ENCODE data around the gene KIF20B.
A peak's percentile ranks its signal among the peaks of the same experiment; 100 is the strongest.
"Not testable (repeated sequence)": the region's sequence is repeated elsewhere in the genome, so short reads cannot be mapped to it uniquely, and the experiment has no call there.

KIF20B gene

DNA sequence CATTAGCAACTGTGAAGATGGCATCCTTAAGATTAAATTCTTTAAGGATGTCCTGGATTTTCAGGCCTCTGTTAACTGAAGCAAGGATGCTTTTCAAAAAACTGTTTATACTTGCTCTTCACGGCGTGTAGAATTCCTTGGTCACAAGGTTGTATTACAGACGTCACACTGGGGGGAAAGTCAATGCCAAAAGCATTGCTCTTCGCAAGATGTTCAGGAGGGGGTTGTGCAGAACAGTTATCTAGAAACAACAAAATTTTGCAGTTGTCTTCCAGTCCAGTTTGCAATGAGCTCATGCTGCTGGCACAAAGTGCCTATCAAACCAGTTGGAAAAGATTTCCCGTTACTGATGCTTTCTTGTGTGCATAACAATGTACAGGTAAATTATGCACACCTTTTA is 8.2 kb upstream of the KIF20B start:
- DNase-seq, result no peak

DNA sequence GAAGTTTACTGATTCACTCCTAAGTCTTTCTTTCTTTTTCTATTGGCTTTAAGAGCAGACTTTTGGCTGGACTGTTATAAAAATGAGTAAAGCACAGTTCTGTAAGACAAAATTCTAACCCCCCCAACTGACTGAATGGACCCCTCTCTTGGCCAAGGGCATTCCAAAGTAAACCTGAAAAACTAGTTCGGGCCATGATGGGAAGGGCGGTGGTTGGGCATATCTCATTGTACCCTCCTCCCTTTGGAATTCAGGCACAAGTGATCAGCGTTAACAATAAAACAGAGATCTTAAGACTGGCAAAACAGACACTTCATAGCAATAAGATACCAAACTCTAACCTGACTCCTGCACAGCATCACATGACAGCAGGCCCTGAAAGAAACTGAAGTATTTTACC is 6.1 kb upstream of the KIF20B start:
- DNase-seq, result no peak

DNA sequence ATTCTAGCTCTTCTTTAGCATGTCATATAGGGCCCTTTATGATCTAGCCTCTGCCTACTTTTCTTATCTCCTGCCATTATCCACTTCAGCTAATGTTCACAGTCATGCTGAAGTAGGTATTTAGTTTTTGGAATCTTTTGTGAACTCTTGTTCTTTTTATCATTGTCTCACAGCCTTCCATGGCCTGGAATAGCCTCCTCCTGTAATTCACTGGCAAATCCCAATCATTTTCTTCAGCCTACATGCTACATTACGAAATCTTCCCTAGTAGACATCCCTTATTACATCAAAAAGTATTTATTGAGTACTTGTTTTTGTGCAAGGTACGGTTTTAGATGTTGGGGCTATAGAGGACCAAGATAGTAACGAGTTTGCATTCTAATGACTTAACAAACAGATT is 3.4 kb upstream of the KIF20B start:
- no peak for DNase-seq

DNA sequence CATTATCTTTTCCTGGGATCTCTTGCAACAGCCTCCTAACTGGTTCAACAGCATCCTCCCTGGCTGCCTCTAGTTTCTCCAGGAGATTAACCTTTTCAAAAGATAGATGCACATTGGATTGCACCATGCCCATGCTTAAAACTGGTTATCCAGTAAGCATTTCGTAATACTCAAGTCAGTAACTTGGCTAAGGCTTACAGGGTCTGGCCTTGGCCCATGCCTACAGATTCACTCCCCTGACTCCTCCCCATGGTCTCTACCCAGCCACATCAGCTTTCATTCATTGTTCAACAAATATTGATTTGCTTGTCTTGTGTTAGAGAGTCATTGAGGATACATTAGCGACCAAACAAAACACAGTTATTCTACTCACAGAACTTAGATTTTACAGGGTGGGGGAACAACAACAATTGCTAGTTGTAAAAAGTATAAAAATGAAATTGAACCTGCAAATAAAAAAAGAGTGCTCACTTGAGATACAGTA is 1.8 kb upstream of the KIF20B start:
- no peak for DNase-seq

DNA sequence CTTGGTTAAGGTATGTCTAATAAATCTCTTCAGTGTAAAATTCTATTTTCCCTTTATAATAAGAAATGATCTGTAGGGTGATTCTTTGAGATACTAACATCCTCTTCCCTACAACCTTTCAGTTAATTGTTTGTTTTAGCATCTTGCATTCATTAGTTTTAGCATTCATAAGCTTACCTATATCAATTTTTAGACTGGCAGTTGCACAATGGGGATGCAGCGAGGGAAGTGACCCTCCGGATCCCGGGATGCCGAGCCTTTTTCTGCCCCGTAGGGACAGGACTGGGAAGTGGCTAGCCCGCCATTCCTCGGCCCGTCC is 508 bp upstream of the KIF20B start:
- DNase-seq, result no peak

DNA sequence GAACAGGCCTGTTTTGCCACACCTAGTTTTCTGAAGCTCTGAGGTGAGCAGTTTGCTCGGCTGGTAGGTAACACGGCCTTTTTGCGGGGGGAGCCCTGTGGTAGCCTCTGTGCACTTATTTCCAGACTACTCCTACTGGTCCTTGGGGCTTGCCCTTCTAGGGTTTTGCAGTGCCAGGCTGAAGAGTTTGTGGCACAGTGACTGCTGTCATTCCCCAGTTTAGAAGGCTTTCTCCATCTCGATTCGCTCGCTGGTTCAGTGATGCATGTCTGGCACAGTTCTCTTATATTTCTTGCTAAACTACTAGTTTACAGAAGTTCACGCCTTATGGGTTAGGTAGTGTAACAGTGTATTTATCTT is 711 bp downstream of the KIF20B start:
- peak; percentile 15 for DNase-seq

DNA sequence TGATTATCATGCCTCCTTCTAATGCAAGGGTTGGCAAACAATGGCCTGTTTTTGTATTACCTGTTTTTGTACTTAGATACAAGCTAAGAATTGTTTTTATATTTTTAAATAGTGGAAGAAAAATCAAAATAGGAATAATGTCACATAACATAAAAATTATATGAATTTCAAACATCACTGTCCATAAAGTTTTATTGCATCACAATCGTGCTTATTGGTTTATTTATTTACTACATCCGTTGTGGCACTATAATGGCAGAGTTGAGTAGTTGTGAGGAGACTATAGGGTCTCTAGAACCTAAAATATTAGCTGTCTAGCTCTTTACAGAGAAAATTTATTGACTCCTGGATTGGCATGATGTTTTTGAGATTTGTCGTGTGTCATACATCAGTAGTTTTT is 4.1 kb downstream of the KIF20B start:
- DNase-seq, result no peak

DNA sequence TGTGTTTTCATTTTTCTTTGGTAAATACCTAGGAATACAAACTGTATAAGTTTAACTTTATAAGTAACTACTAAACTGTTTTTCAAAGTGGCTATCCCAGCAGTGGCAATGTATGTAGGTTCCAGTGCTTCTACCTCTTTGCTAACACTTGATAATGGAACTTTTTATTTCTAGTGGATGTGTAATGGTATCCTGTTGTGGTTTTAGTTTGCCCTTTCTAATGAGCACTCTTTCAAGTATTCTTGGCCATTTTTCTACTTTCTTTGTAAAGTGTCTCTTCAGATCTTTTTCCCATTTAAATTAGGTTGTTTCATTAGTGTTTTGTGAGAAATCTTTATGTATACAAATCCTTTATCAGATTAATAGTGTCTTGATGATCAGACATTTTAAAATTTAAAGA is 4.6 kb downstream of the KIF20B start:
- DNase-seq, result no peak

DNA sequence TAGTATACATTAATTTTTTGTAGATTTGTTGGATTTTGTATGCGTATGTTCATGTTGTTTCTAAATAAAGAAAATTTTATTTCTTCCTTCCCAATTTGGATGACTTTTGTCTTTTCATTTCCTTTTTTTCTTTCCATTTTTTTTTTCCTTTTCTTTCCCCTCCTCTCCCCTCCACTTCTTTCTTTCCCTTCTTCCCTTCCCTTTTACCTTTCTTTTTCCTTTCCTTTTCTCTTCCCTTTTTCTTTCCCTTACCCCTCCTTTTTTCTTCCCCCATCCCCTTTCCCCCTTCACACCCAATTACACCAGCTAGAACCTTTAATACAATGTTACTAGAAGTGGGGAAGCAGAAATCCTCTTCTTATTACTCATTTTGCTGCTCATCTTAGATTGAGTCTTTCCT is 6.0 kb downstream of the KIF20B start:
- no peak for DNase-seq

DNA sequence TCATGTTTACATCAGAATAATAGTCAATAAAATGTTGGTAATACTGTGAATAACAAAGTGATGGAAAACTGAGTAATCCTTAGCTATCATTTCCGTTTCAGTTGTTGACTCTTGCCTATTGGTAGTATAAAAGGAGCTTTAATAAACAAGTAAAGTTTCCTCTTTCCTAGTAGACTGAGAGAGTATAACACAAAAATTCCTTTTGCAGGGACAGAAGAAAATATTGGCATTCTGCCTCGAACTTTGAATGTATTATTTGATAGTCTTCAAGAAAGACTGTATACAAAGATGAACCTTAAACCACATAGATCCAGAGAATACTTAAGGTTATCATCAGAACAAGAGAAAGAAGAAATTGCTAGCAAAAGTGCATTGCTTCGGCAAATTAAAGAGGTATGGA is 9.4 kb downstream of the KIF20B start:
- no peak for DNase-seq

DNA sequence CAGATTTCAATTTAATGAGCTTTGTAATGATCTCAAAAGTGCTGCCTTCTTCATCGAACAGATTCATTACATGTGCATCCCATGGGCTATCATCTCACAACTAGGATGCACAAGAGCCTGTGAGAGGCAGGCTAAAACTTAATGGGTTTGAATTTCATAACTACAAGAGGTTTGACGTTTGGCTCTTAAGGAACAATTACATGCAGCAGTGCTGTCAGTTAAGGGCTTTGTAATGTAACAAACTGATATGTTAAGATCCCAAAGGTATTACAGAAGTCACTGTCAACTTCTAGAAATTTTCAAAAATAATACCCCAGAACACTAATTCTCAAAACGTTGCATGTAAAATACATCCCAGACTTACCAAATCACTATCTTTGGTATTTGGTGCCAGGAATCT is 33.2 kb downstream of the KIF20B start:
- DNase-seq, result no peak

DNA sequence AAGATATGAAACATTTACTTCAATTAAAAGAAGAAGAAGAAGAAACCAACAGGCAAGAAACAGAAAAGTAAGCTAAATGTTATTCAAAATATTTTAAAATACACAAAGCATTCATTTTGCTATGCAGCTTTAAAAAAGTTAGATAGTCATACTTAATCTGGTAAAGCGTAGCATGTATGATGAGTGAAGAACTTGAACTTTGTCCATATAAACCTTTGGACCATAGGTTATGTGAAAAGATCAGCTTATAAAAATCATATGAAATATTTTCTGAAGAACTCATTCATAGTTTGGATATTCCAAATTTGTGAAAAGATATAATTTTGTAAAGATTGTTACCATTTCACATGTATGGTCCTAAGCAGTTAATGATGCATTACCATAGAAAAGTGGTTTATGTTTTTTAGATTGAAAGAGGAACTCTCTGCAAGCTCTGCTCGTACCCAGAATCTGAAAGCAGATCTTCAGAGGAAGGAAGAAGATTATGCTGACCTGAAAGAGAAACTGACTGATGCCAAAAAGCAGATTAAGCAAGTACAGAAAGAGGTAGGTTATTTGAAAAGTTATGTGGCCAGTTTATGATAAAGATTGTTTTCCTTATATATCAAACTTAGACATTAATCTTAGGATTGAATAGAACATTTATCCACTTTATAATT is 37.3 kb downstream of the KIF20B start:
- DNase-seq, result no peak

DNA sequence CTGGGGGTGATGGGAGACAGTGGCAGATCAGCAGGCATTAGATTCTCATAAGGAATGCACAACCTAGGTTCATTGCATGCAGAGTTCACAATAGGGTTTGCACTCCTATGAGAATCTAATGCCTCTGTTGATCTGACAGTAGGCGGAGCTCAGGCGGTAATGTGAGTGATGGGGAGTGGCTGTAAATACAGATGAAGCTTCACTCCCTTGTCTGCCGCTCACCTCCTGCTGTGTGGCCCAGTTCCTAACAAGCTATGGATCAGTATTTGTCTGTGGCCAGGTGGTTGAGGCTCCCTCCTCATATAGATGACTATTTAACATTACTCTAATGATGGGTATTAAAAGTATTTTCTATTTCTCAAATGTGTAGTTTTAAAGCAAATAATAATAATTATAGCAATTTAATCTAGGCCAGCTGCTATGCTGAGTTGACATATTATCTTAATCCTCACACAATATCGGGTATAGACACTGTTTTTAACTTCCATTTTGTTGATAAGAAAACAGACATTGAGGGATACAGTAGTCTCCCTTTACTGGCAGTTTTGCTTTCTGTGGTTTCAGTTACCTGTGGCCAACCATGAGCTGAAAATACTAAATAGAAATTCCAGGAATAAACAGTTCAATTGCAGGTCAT is 39.9 kb downstream of the KIF20B start:
- DNase-seq, result no peak

DNA sequence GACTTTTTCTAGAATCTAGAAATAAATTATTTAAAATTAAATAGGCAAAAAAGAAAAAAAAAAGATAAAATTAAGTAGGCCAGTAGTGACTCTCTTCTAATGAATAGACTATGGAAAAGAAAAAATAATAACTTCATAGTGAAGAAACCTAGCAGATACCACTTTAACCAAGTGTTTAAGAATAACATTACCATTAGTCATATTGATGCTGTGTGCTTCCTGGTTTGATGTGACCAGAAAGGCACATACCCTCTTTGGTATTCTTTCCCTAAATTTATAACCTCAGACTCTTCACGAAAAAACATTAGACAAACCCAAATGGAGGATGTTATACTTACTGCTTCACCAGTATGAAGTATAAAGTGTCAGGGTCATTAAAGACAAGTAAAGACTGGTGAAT is 42.6 kb downstream of the KIF20B start:
- no peak for DNase-seq

DNA sequence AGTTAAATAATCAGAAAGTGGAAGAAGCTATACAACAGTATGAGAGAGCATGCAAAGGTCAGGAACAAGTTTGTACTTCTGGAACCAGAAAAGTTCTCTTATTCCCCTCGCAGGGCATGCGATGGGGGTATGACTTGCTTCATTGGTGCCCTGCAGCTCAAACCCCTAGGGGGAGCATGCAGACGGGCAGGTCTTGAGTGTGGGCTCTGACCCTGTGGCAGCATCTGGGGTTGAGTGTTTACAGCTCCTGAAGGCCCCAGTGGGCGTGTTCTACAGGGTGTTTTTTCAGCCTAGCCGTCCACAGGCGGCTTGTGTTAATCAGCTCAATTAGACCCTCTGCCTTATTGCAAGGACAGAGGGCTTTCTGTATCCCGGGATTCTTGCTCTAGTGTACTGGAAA is 44.5 kb downstream of the KIF20B start:
- DNase-seq, result no peak

DNA sequence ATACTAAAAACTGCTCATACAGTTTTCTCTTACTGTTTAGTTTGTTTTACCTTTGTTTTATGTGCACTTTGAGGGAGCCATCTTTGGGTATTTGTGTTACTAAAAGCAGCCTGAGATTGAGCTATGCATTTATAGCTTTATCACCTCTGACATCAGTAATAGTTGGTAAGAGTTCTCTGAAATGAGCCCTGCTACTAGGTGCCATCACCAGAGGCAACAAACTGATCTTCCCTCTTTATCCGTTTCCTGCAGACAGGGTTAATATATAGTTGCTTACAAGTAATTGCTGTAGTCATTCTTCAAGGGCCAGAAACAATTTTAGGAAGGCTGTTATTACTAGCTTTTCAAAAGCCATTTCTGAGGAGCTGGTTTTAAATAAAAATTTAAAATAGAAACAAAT is 49.1 kb downstream of the KIF20B start:
- no peak for DNase-seq

DNA sequence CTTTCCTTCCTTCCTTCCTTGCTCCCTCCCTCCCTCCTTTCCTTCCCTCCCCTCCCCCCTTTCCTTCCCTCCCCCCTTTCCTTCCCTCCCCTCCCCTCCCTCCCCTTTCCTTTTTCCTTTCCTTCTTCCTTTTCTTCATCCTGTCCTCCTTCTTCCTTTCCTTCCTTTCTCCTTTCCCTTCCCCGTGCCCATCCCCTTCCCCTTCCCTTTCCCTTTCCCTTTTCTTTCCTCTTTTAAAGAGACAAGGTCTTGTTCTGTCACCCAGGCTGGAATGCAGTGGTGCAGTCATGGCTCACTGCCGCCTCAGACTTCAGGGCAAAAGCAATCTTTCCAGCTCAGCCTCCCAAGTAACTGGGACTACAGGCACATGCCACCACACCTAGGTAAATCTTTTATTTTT is 54.0 kb downstream of the KIF20B start:
- no peak for DNase-seq

DNA sequence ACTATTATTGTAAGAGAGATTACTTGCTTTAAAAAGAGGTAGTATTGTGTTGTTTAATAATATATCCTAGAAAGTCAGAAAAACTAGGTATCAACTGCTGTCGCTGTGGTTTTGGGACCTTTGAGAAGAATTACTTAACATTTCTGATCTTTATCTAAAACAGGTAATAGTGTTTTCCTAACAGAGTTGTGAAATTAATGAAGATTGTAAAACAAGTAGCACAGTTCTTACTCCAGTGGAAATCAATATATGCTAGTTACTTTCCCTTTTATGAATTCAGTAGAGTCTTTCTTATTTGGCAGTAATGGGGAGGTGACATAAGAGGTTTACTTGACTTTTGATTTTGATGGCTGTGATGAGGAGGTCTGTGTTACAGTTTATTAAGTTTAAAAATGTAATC is 58.1 kb downstream of the KIF20B start:
- DNase-seq, result no peak

DNA sequence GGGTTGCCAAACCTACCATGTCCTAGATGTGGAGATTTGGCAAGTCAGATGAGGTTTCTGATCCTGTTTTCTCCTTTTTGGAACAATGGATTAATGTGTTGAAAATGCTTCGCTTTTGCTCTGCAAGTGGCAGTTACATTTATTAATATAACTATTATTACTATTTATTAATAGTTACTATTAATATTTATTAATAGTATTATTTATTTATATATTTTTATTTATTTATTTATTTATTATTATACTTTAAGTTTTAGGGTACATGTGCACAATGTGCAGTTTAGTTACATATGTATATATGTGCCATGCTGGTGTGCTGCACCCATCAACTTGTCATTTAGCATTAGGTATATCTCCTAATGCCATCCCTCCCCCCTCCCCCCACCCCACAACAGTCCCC is 62.3 kb downstream of the KIF20B start:
- not testable (repeated sequence) for DNase-seq

DNA sequence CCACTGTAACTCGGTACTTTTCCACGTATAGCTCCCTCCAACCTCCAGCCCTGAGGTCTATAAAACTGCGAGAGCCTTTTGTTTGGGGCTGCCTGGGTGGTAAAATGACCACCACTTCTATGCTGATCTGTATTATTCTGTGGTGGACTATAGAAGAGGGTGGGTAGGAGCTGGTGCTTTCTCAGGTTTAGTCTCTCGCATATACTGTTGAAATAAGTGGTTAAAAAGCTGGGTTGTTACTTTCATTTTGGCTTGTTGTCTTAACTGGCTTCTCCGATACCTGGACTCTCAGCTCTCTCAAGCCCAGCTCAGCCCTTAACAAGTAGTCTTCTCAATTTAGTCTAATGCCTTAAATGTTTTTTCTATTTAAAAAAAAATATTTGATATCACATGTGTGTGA is 70.3 kb downstream of the KIF20B start:
- no peak for DNase-seq

DNA sequence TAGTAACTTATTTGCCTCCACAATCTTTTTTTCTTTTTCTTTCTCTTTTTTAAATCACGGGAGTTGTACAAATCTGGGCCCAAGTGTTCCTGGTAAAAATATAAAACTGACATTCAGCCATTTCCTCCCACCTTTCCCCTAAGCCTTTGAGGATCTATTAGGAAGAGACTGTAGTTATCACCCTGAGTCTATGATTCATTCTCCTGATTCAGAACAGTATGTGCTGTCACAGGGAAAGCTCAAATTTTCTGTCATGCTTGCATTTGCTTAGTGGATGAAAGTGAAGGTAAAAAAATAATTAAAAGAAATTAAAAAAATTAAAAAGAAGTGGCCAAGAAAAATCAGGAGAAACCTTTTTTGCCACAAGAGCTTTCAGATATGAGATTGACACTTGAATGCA is 71.7 kb downstream of the KIF20B start:
- no peak for DNase-seq

DNA sequence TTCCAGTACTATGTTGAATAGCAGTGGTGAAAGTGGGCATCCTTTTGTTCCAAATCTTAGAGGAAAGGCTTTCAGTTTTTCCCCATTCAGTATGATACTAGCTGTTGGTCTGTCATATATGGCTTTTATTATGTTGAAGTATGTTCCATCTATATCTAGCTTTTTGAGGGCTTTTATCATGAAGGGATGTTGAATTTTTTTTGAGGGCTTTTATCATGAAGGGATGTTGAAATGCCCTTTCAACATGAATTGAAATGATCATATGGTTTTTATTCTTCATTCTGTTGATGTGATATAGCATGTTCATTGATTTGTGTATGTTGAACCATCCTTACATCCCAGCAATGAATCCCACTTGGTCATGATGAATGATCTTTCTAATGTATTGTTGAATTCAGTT is 75.3 kb downstream of the KIF20B start:
- DNase-seq, result no peak

DNA sequence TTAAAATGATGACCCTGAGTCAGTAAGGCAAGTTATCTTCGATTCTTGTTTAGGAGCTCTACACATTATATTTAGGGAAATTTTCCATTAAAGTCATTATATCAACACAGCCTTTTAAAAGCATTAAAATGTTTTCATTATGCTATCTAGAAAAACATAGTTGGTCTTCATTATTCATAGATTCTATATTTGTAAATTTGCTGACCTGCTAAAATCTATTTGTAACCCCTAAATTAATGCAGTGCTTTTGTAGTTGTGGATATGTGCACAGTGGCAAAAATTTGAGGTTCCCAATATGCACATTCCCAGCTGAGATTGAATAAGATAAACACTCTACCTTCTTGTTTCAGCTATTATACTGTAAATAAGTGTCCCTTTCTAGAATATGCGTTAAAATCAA is 81.1 kb downstream of the KIF20B start:
- DNase-seq, result no peak

DNA sequence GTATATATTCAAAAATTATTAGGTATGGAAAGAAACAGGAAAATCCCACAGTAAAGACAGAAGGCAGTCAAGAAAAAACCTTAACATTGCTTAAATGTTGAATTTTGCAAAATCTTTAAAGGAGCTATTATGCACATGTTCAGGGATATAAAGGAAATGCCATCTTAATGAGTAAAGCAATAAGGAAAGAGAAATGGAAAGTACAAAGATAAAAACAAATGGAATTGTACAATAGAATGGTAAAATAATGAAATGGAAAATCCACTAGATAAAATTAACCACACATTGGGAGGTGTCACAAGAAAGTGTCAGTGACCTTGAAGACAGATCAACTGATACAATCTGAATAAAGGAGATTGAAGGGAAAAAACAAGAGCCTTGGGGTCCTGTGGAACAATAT is 82.0 kb downstream of the KIF20B start:
- DNase-seq, result no peak

DNA sequence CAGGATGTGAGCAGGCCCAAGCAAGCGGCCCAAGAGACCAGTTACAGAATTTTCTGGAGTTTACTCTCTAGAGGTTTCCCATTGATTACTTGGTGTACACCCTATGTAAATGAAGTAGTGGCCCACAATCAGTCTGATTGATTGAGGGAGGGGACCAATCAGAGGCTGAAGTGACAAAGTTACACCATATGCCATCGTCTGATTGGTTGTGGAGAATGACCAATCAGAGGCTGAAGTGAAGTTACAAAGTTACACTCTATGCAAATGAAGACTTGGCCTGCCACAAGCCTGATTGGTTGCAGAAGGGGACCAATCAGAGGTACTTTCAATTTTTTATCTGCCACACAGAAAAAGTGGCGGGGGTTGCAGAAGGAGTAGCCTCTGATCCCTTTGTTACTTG is 83.7 kb downstream of the KIF20B start:
- no peak for DNase-seq
